ENCODE results near the gene MDH1B. TPM values are rescaled to one million over a fixed set of nuclear protein-coding genes. Genes with fewer than 3 reads are reported as not detected.

MDH1B gene
- total and polyA plus RNA-seq, 7 donors = 0.14 to 1.0 (median 0.30) TPM

DNA sequence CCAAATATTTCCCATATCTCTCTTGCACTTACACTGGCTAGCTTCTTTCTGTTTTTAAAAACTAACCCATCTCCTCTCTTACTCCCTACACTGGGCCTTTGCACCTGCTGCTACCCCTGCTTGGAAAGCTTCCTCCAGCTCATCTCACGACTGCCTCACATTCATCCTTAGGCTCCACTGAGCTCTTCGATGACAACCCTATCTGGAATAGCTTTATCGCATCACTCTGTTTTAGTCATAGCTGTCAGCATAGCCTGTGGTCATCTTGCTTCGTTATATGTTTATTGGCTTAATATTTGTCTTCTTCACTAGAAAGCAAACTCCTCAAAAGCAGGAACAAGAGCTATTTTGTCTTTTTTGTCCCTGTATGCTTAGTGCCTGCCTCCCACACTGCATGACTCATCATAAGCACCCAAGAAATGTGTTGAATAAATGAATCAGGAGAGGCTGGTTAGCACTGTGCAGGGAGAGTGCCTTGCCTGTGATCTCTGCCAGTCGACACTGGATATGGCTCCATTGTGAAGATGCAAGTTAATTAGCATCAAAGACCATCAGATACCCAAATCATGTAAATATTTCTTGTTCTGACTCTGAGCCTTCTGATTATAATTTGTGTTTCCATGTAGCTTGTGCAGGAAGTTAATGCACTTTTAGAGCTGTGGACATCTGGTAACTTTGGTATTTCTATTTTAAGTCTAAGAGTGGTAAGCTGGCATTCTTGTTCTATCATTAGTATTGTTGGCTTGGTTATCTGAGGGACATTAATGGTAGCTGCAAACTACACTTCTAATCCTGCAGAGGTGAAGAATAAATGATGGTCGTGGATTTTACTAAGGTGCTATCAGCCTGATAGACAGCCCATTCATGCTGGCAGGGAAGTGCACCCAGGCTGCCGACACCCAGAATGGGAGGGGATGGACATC is 36.6 kb downstream of the MDH1B start:
- no peaks in the 10 kb centered on the region for H3K36me3 ChIP-seq (ENCODE audit: insufficient read depth in 1 of 2, low read depth in 1 of 2)
- TF ChIP-seq, protein P1, sequence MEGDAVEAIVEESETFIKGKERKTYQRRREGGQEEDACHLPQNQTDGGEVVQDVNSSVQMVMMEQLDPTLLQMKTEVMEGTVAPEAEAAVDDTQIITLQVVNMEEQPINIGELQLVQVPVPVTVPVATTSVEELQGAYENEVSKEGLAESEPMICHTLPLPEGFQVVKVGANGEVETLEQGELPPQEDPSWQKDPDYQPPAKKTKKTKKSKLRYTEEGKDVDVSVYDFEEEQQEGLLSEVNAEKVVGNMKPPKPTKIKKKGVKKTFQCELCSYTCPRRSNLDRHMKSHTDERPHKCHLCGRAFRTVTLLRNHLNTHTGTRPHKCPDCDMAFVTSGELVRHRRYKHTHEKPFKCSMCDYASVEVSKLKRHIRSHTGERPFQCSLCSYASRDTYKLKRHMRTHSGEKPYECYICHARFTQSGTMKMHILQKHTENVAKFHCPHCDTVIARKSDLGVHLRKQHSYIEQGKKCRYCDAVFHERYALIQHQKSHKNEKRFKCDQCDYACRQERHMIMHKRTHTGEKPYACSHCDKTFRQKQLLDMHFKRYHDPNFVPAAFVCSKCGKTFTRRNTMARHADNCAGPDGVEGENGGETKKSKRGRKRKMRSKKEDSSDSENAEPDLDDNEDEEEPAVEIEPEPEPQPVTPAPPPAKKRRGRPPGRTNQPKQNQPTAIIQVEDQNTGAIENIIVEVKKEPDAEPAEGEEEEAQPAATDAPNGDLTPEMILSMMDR (IDR thresholded peaks at IDR 0.05) = no peak
- H3K4me3 ChIP-seq = no peak overlapping the region
- no peaks in the 10 kb centered on the region for H3K4me1 ChIP-seq
- 76 to 87% (median 77%) methylated on average over 7 of the region's 7 CpGs for WGBS, 3 donors
- ATAC-seq (no peak), DNase-seq (no peak)
- intact Hi-C loops (cut with DNase I) = no loop called here
- H3K27ac ChIP-seq = no peak overlapping the region
- H3K27me3 ChIP-seq (ENCODE audit: insufficient read depth in 3 of 3, low read length in 2 of 3) = no peaks in the 10 kb centered on the region
- H3K9me3 ChIP-seq = no peaks in the 10 kb centered on the region

DNA sequence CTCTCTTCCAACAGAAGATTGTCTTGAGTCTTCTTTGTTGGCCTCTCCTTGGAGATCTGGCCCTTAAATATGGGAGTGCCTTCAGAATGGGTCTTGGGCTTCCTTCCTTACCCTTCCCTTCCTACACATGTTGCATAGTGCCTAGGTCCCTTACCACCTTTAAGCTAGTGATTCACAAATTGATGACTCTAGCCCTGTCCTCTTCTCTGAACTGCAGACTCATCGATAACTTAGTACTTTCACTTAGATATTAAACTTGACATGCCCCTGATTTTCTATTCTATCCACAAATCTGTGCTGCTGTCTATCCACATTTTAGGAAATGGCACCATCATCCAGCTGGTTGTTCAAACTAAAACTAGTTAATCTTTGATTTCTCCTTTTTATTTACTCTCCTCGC is 37.8 kb downstream of the MDH1B start:
- Histone ChIP-seq H3K4me3 (no peak overlapping the region), H3K27me3 (ENCODE audit: insufficient read depth in 3 of 3, low read length in 2 of 3) (no peaks in the 10 kb centered on the region), H3K36me3 (ENCODE audit: insufficient read depth in 1 of 2, low read depth in 1 of 2) (no peaks in the 10 kb centered on the region), H3K4me1 (no peaks in the 10 kb centered on the region), H3K9me3 (no peaks in the 10 kb centered on the region), H3K27ac (no peak overlapping the region)
- ATAC-seq (no peak), DNase-seq (no peak)
- TF ChIP-seq, protein P1 (IDR thresholded peaks at IDR 0.05) = no peak
- WGBS, 3 donors = 91 to 99% (median 94%) methylated on average over 2 of the region's 2 CpGs
- intact Hi-C loops (cut with DNase I) = no loop called here

DNA sequence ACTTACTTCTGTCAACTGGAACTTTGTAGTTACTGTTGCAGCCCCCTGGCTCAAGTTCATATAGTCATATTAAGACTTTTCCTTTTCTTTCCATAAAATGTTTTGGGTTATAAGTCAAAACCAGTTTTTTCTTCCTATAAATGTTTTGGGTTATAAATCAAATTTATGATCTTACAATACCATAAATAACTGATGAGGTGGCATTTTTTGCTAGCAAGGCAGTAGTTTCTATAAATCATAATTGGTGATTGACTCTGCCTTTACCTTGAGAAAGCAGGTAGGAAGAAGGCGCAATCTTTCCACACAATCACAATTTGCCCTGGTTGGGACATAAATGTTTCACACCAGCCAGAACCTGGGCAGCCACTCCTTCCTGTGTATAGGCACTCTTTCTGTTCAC is 41.8 kb downstream of the MDH1B start:
- H3K9me3 ChIP-seq = no peaks in the 10 kb centered on the region
- H3K27ac ChIP-seq = no peak overlapping the region
- H3K4me3 ChIP-seq = no peak overlapping the region
- intact Hi-C loops (cut with DNase I) = no loop called here
- TF ChIP-seq, protein P1 (IDR thresholded peaks at IDR 0.05) = no peak
- H3K4me1 ChIP-seq = no peaks in the 10 kb centered on the region
- DNase-seq (no peak), ATAC-seq (no peak)
- H3K36me3 ChIP-seq (ENCODE audit: insufficient read depth in 1 of 2, low read depth in 1 of 2) = no peaks in the 10 kb centered on the region
- WGBS, 3 donors = 87 to 93% (median 88%) methylated on average over 1 of the region's 1 CpG
- H3K27me3 ChIP-seq (ENCODE audit: insufficient read depth in 3 of 3, low read length in 2 of 3) = peaks cover 0 to 3% (median 0%) of the 10 kb centered on the region in 3 donors

DNA sequence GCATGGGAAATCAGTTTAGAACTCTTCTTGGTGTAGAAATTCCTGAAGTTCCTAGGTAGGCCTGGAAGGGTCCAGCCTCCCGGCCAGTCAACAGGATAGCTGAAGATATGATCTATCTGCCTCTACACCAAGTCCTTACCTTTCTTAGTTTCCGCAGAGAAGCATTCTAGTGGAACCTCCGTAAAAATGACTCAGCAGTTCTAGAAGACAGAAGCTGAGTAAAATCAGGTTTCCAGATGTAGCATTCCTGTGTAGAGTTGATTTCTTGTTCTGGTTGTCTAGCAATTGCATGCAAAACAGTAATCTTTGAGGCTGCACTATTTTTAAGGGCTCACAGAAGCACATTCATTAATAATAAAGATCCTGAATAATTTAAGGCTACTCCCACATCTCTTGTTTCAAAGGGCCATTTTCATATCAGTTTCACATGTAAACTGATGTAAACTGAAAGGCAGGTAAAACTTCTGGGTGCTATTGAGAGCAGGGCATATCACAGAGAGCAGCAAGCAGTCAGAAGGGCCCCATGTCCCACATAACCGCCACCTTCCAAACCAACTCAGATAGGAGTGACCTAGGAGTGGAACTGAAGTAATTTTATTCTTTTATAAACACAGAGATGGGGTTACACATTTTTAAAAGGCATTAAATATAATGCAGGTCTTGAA is 43.7 kb downstream of the MDH1B start:
- Histone ChIP-seq H3K36me3 (ENCODE audit: insufficient read depth in 1 of 2, low read depth in 1 of 2) (no peaks in the 10 kb centered on the region), H3K27ac (no peak overlapping the region), H3K27me3 (ENCODE audit: insufficient read depth in 3 of 3, low read length in 2 of 3) (peaks cover 0 to 3% (median 0%) of the 10 kb centered on the region in 3 donors), H3K4me1 (no peaks in the 10 kb centered on the region), H3K9me3 (no peaks in the 10 kb centered on the region), H3K4me3 (no peak overlapping the region)
- TF ChIP-seq, protein P1 (IDR thresholded peaks at IDR 0.05) = no peak
- no peak for ATAC-seq
- 87 to 90% (median 89%) methylated on average over 4 of the region's 4 CpGs for WGBS, 3 donors
- intact Hi-C loops (cut with DNase I) = no loop called here
- no peak for DNase-seq

Measured in psoas muscle (tissue), 8 donors.